Ovary (tissue), 9 donors: ENCODE results near the gene UCK2. TPM values are rescaled to one million over a fixed set of nuclear protein-coding genes. Genes with fewer than 3 reads are reported as not detected.

ENCODE experiments used
- DNase-seq, 5 donors: peaks; one replicate each; pipeline ENCODE4 v3.0.0-alpha.2; 2019 to 2020
- H3K27ac ChIP-seq, 2 donors: fragments of 200-600 bp; one replicate each; pipeline versions ENCODE4 v1.5.1 to v1.8.0; 2019 to 2022
- H3K27me3 ChIP-seq: fragments of 200-600 bp; one replicate; pipeline ENCODE4 v1.8.0; 2022
- H3K36me3 ChIP-seq: fragments of 200-600 bp; sonication (generic); one replicate; pipeline ENCODE4 v1.5.1; 2019
- H3K4me1 ChIP-seq: one replicate; pipeline ENCODE4 v1.8.1; 2013; ENCODE audit warnings: mild to moderate bottlenecking, moderate library complexity; ENCODE audit not compliant: insufficient read depth
- H3K4me3 ChIP-seq: fragments of 200-600 bp; sonication (generic); one replicate; pipeline ENCODE4 v1.5.1; 2017
- H3K9me3 ChIP-seq, 2 donors: fragments of 200-600 bp in 1 of 2; sonication (generic) in 1 of 2; one replicate each; pipeline versions ENCODE4 v1.5.1 to v1.8.1; 2013 to 2019; ENCODE audit warnings: mild to moderate bottlenecking in 1 of 2, moderate library complexity in 1 of 2
- EP300 ChIP-seq: sonication (generic); formaldehyde crosslinking; IDR thresholded peaks from one replicate; pipeline ENCODE4 v1.6.1; 2017; ENCODE audit warnings: antibody characterized with exemption
- POLR2A ChIP-seq: fragments of 450-650 bp; IDR thresholded peaks from one replicate; pipeline ENCODE4 v1.6.1; 2017; ENCODE audit warnings: antibody characterized with exemption, mild to moderate bottlenecking, moderate library complexity
- WGBS, 3 donors: extraction: QIAGEN DNeasy Blood & Tissue Kit in 1 of 3; methylation state at CpG; one replicate each; pipeline versions ENCODE4 v1.1.5 to v1.1.7; 2013 to 2017; 5-methylcytosine and 5-hydroxymethylcytosine counted together
- intact Hi-C, 4 donors: fragments of 100-400 bp; cut with DNase I; formaldehyde crosslinking; loops; one replicate each; pipeline versions ENCODE4 v1.11.0 to v1.15.1; 2022 to 2023
- polyA plus RNA-seq, 2 donors: library from polyadenylated mRNA; stranded (reverse); fragments of 200-250 nt in 1 of 2; fragments of 350-450 nt in 1 of 2; fragmentation: Illumina TruSeq in 1 of 2; extraction: RNeasy Lipid Tissue Mini Kit (QIAGEN cat#74804) in 1 of 2; gene quantifications; one replicate each; pipeline ENCODE4 v1.2.3, GENCODE V29; 2013 to 2014
- total RNA-seq, 7 donors: library from RNA; depleted of rRNA in 2 of 7; stranded (reverse); fragments of >200 nt in 2 of 7; fragmentation: NEBNext Ultra II Directional in 3 of 7; extraction: Animal tissue kit (Norgen Biotek cat#: 25700) in 3 of 7; gene quantifications; one replicate each; pipeline versions ENCODE4 v1.1.0 to v1.2.4, GENCODE V29; 2016 to 2023
- TF ChIP-seq, protein P1 (sequence below), 3 donors: fragments of 450-650 bp in 2 of 3; fragments of 200-600 bp in 1 of 3; IDR thresholded peaks; one replicate each; pipeline versions ENCODE4 v1.5.1 to v1.8.0; 2016 to 2022; ENCODE audit warnings: antibody characterized with exemption in 3 of 3, mild to moderate bottlenecking in 1 of 3
- donor health status: DM: no; HTN: no; CAD: no; lungs with moderate emphysema.
- donor health status: DM: no; HTN: no; CAD: no.
- donor health status: Bipolar disorder and iron deficiency.
- donor health status: DM: yes; HTN: yes; CAD: no.
- donor health status: DM: no; HTN: no; CAD: no.
- donor health status: DM: yes; HTN: yes; CAD: no.

UCK2 gene
- total and polyA plus RNA-seq, 9 donors = 7.3 to 22.7 (median 16.4) TPM

GRCh38 chr1:165816157-165816556 lies 11.3 kb upstream of the UCK2 start:
- H3K4me3 ChIP-seq = no peak overlapping the region
- H3K27me3 ChIP-seq = no peaks in the 10 kb centered on the region
- intact Hi-C loops = no loop called here
- no peaks in the 10 kb centered on the region for H3K4me1 ChIP-seq
- no peak overlapping the region for H3K27ac ChIP-seq
- H3K36me3 ChIP-seq = no peaks in the 10 kb centered on the region
- TF ChIP-seq, protein P1, sequence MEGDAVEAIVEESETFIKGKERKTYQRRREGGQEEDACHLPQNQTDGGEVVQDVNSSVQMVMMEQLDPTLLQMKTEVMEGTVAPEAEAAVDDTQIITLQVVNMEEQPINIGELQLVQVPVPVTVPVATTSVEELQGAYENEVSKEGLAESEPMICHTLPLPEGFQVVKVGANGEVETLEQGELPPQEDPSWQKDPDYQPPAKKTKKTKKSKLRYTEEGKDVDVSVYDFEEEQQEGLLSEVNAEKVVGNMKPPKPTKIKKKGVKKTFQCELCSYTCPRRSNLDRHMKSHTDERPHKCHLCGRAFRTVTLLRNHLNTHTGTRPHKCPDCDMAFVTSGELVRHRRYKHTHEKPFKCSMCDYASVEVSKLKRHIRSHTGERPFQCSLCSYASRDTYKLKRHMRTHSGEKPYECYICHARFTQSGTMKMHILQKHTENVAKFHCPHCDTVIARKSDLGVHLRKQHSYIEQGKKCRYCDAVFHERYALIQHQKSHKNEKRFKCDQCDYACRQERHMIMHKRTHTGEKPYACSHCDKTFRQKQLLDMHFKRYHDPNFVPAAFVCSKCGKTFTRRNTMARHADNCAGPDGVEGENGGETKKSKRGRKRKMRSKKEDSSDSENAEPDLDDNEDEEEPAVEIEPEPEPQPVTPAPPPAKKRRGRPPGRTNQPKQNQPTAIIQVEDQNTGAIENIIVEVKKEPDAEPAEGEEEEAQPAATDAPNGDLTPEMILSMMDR (IDR thresholded peaks at IDR 0.05) = no peak
- no peak for TF ChIP-seq POLR2A
- TF ChIP-seq EP300 = no peak
- DNase-seq = no peak
- 41 to 67% (median 50%) methylated on average over 3 of the region's 3 CpGs for WGBS, 3 donors
- no peaks in the 10 kb centered on the region for H3K9me3 ChIP-seq

DNA sequence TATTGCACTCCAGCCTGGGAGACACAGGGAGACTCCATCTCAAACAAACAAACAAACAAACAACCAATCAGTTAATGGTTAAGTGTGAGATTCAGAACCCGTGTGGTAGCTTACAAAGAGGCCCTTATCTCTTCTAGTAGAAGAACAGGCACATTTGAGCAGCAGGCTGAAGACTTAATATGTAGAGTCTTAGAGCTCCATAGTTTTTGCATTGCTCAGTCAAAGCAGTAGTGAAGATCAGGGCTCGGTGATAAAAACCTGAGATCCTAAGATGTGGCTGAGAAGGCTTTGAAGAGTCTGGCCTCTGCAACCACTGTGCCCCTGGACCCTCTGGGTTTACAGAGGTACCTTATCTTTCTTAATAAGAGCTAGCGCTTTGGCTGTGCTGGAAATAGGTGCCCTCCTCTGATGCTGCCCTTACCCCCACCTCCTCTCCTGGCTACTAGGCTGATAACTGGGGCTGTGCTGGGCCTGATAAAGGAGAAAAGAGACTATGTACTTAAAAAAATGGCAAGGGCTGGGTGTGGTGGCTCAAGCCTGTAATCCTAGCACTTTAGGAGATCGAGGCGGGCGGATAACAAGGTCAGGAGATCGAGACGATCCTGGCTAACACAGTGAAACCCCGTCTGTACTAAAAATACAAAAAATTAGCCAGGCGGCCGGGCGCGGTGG lies 10.5 kb upstream of the UCK2 start:
- Histone ChIP-seq H3K27me3 (no peaks in the 10 kb centered on the region), H3K4me3 (no peak overlapping the region), H3K4me1 (no peaks in the 10 kb centered on the region), H3K36me3 (no peaks in the 10 kb centered on the region), H3K9me3 (no peaks in the 10 kb centered on the region), H3K27ac (no peak overlapping the region)
- 80 to 83% (median 82%) methylated on average over 13 of the region's 13 CpGs for WGBS, 3 donors
- intact Hi-C loops = no loop called here
- DNase-seq = no peak
- TF ChIP-seq POLR2A (no peak), EP300 (no peak)
- TF ChIP-seq, protein P1 (IDR thresholded peaks at IDR 0.05) = no peak

DNA sequence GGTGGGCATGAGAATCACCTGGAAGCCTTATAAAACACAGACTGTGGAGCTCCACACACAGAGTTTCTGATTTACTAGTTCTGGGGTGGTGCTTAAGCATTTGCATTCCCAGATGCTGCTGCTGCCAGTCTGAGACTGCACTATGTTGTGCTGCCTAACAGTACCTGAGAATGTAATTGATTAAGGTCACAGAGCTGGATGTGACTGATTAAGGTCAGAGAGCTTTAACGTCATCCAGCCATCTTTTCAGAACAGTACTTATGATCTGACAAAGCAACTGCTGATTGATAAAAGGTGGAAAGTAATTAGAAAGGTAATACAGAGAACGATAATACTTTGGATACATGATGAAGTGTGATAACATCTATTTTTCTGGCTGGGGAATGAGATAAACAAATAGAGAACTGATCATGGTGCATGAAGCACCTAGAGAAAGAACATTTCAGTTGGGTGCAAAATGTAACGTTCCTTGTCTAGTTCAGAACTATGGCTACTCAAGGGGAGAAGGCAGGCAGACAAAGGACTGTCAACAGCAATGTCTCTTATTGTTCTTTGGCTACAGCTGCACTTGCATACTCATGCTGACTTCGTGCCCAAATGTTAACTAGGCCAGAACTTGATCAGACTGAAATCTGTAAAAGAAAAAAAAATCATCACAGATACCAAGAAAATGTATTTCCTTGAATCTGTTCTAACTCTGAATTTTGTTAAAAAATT lies 3.7 kb upstream of the UCK2 start:
- peaks cover 0 to 4% of the 10 kb centered on the region in 2 donors for H3K9me3 ChIP-seq
- H3K27ac ChIP-seq = no peak overlapping the region
- intact Hi-C loops = loop anchor here in 1 of 4 donors (10.0 kb wide), 1 partner anchor 59 kb away; the partner anchor contains the start of gene TMCO1
- no peak for DNase-seq
- WGBS, 3 donors = 65 to 72% (median 69%) methylated on average over 4 of the region's 4 CpGs
- H3K27me3 ChIP-seq = no peaks in the 10 kb centered on the region
- TF ChIP-seq POLR2A (no peak), EP300 (no peak)
- TF ChIP-seq, protein P1 (IDR thresholded peaks at IDR 0.05) = no peak
- H3K4me3 ChIP-seq = no peak overlapping the region
- no peaks in the 10 kb centered on the region for H3K4me1 ChIP-seq
- no peaks in the 10 kb centered on the region for H3K36me3 ChIP-seq

DNA sequence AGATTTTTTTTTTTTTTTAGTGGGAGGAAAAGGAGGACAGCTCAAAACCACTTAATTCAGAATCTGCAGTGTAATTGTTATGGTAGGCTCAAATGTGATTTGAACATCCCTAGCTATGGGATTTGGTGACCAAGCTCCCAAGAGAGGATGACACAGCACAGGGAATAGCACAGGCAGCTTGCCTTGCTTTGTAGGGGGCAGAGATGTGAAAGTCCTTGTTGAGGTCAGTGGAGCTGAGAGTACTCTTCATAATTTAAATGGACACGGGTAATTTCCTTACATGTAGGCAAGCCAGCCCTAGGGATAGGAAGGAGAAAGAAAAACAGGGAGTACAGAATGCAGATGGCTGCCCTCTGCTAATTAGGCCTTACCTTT lies 3.2 kb upstream of the UCK2 start:
- H3K4me3 ChIP-seq = no peak overlapping the region
- H3K36me3 ChIP-seq = no peaks in the 10 kb centered on the region
- no peaks in the 10 kb centered on the region for H3K4me1 ChIP-seq
- intact Hi-C loops = loop anchor here in 1 of 4 donors (10.0 kb wide), 1 partner anchor 59 kb away; the partner anchor contains the start of gene TMCO1
- TF ChIP-seq, protein P1 (IDR thresholded peaks at IDR 0.05) = no peak
- TF ChIP-seq EP300 = no peak
- TF ChIP-seq POLR2A = no peak
- H3K27ac ChIP-seq = no peak overlapping the region
- 56 to 67% (median 60%) methylated on average over 1 of the region's 1 CpG for WGBS, 3 donors
- H3K9me3 ChIP-seq = peaks cover 0 to 4% of the 10 kb centered on the region in 2 donors
- H3K27me3 ChIP-seq = no peaks in the 10 kb centered on the region
- DNase-seq = no peak
